Measurements from ENCODE around the gene HIVEP3.

- TF ChIP-seq ZFP36 (IDR thresholded peaks at IDR 0.05; ENCODE audit: borderline replicate concordance, low read depth, low read length, partially characterized antibody) (no peak), GABPA (IDR thresholded peaks at IDR 0.05; ENCODE audit: low read depth, low read length) (no peak), GABPA (CRISPR knock-in tag; IDR thresholded peaks at IDR 0.05; ENCODE audit: low read depth) (no peak), FOXM1 (CRISPR knock-in tag; IDR thresholded peaks at IDR 0.05) (no peak)
Observed at GRCh38 chr1:41768583-41768982, 150.1 kb downstream of the HIVEP3 start.

Measured in HepG2 (cell line).